LNCaP clone FGC (cell line): ENCODE measurements around the gene SECTM1.

Source experiments
- DNase-seq: peaks from one replicate; pipeline ENCODE4 v3.0.0-alpha.2; 2011; ENCODE audit warnings: low read depth
- H3K4me3 ChIP-seq: 2 replicates; pipeline ENCODE4 v1.5.1; 2011; ENCODE audit warnings: mild to moderate bottlenecking, low read depth, low read length, control low read depth
- TF ChIP-seq, protein P1 (sequence below): IDR thresholded peaks from 2 replicates; pipeline ENCODE4 v1.5.1; 2012; ENCODE audit warnings: mild to moderate bottlenecking; ENCODE audit not compliant: control insufficient read depth, insufficient read depth; ENCODE audit errors: extremely low read depth

Gene SECTM1

DNA sequence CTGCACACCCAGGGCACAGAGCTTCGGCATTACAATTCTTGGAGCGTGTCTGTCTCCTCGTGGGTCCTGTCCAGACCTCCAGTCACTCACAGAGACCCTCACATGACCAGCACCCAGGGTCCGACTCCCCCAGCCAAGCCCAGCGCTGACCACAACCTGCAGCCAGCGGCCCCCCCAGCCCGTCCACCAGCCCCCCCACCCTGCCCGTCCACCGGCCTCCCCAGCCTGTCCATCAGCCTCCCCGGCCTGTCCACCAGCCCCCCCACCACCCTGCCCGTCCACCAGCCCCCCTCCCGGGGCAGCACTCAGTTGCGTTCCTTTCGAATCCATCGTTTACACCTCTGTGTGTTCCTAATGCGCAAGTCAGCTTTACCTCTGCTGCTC, 5.8 kb downstream of the SECTM1 start:
- H3K4me3 ChIP-seq = no peak overlapping the region
- DNase-seq = no peak
- TF ChIP-seq, protein P1, sequence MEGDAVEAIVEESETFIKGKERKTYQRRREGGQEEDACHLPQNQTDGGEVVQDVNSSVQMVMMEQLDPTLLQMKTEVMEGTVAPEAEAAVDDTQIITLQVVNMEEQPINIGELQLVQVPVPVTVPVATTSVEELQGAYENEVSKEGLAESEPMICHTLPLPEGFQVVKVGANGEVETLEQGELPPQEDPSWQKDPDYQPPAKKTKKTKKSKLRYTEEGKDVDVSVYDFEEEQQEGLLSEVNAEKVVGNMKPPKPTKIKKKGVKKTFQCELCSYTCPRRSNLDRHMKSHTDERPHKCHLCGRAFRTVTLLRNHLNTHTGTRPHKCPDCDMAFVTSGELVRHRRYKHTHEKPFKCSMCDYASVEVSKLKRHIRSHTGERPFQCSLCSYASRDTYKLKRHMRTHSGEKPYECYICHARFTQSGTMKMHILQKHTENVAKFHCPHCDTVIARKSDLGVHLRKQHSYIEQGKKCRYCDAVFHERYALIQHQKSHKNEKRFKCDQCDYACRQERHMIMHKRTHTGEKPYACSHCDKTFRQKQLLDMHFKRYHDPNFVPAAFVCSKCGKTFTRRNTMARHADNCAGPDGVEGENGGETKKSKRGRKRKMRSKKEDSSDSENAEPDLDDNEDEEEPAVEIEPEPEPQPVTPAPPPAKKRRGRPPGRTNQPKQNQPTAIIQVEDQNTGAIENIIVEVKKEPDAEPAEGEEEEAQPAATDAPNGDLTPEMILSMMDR = no peak

DNA sequence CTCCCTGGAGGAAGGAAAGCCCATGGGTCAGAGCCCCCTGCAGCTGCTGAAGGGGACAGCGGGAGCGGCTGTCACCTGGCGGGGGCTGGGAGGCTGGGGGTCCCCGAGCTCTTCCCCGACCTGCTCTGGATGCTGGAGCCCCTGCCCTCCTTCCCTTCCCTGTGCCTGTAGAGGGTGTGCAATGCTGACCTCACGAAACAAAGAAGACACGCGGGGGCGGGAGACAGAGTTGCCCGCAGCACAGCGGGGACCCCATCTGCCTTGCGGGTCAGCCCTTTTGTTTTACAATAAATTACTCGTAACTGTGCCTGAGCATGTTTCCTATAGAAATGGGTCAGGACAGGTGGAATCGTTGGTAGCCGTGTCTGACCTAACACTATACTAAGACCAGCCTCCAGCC, 6.3 kb downstream of the SECTM1 start:
- no peak for DNase-seq
- H3K4me3 ChIP-seq = no peak overlapping the region
- TF ChIP-seq, protein P1 = no peak

DNA sequence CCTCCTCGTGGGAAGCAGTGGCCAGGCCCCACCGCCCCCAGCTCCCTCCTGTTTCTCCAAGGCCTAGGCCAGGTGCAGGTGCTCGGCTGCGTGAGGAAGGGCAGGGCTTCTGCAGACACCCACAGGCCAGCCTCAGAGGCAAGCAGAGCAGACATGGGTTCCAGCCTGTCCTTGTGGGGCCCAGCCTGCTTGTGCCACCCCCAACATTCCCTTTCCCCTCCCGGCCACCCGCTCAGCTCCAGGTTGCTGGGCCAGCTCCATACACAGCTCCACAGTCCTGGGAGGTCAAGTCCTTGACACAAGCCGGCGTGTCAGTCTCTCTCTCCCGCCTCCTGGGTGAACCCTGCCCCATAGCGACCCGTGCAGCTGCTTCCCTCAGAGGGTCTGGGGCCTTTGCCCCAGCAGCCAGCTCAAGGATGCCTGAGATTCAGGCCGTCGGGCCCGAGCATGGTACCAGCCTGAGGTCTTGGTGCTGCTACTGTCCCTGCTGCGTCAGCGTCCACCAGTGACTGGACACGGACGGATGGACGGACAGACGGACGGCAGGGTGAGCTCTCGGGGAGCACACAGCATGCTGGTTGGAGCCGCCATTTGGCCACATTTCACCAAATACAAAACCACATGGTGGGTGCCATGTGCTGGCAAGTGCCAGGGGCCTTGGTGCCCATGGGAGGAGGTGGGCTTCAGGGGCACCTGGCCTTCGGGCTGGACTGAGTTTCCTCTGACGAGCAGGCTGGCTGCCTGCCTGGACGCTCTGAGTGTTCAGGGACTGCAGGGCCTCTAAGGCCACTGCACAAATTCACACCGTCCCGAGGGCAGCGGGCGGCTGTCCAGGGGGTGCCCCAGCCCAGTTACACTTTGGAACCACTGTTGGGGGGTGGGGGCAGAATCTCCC, 8.0 kb downstream of the SECTM1 start:
- no peak for DNase-seq
- H3K4me3 ChIP-seq = no peak overlapping the region
- TF ChIP-seq, protein P1 = no peak

DNA sequence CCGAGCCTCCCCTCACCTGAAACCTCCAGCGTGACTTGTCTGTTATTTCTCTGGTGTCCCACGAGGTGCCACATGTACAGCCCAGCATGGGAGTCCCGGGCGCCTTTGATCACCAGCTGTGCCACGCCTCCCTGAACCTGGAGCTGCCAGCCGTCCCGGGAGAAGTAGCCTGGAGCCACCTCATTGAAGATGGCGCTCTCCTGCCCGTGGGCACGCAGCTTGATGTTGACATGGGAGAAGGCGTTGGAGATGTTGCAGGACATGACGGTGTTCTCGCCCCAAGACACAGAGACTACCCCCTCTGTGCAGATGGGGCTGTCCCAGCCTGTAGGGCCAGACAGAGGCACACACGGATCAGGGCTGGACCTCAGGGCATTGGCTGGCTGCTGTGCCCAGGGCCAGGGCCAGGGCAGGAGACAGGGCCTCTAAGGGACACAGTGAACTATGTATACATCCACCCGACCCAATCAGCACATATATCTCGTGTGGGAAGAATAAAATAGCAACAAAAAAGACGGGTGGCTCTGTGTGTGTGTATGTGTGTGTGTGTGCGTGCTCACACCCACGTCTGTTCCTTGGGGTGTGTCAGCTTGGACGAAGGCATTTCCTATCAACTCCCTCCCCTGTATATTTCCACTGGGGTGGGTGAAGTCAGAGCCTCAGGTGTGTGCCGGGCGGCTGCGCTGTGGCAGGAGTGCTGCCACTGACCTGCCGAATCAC, 8.8 kb downstream of the SECTM1 start:
- no peak for DNase-seq
- TF ChIP-seq, protein P1 = no peak
- H3K4me3 ChIP-seq = no peak overlapping the region

DNA sequence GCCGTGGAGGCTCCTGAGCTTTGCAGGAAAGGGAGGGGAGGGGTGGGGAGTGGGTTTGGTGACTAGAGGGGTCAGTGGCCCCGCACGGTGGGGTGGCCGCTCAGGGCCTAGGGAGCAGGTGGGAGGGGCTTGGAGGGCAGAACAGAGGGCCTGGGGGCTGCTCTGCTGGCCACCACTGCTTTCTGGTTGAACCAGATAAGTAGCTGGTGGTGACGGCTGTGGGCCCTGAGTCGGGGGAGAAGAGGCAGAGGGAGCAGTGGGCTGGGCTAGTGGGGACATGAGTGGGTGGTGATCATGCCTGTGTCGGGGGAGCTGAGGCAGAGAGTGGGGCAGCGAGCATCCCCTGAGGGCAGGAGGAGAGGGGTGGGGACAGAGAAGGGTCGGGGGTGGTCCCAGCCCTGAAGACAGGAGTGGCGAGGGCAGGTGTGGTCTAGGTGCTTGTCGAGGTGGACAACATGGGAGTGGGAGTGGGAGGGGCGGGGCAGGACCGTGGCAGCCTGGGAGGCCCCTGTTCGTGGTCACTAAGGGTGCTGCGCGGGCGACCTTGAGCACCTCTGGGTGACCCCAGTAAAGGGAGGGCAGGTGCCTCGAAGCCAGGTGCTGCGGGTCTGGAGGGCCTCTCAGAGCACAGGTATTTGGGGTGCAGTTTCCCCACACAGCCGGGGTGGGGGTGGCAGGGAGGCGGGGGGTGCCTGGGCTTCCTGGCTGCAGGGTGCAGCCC, 9.9 kb downstream of the SECTM1 start:
- no peak for DNase-seq
- TF ChIP-seq, protein P1 = no peak
- no peak overlapping the region for H3K4me3 ChIP-seq

DNA sequence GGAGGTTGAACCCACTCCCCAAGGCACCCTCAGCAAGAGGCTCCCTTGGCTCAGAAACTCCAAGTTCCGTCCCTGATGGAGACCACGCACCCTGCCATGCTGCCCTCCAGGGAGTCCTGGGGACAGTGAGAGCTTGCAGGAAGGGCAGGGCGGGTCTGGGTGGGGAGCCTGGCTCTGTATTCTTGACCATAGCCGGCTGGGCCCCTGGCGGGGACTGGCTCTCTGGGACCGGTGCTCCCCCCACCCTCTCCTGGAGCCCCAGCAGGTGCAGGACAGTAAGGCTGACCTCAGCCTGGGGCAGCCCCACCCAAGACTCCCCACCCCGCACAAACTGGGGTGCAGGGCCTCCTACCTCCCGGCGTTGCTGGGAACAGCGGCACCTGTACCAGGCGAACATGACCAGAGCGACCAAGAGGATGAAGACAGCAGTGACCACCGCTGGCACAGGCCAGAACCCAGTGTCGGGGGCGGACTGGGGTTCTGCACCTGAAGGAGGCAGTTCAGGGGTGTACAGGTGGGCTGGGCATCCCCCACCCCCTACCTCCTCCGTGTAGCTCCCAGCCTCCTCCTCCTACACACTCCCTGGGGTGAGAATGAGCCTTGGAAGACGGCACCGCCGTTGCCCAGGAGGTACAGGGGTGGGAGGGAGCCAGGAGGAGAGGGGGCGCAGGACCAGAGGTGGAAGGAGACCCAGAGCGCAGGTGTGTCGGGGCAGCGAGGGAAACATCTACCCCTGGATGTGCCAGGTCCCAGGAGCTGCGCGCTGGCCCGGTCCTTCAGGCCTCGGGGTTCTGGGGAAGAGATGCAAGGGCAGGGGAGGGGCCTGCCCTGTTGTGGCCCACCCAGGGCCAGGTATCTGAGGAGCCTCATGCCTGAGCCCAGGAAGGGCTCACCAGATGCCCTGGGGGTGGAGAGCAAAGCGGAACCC, 10.8 kb downstream of the SECTM1 start:
- DNase-seq = no peak
- TF ChIP-seq, protein P1 = no peak

More for the DNA sequence above, 10.8 kb downstream of the SECTM1 start:
- H3K4me3 ChIP-seq = no peak overlapping the region
